MCF 10A (cell line): Measurements from ENCODE around the gene ENO2. TPM values are rescaled to one million over a fixed set of nuclear protein-coding genes. Genes with fewer than 3 reads are reported as not detected.

Experiments
- BruUV-seq: library from RNA; stranded (reverse); fragments of 400-500 nt; replicated peaks from 2 replicates; lab custom pipeline; 2021; lab: Mats Ljungman, UMichigan
- CTCF ChIA-PET: fragments of 300-600 bp; sonication (Branson Sonifier 250); formaldehyde crosslinking; extraction: SDS; loops from one replicate; lab custom pipeline; 2021; ENCODE audit warnings: antibody characterized with exemption, inconsistent platforms; lab: Yijun Ruan, JAX
- POLR2A ChIA-PET: fragments of 300-600, 350-650 bp; sonication (Branson Sonifier 250); formaldehyde crosslinking; extraction: SDS; loops from one replicate; lab custom pipeline; 2020; ENCODE audit warnings: antibody characterized with exemption, inconsistent platforms; lab: Yijun Ruan, JAX
- DNase-seq: peaks from one replicate; pipeline ENCODE4 v3.0.0-alpha.2; 2018; ENCODE audit not compliant: unreplicated experiment
- H3K27ac Mint-ChIP-seq: one replicate; pipeline ENCODE4 v1.8.0; 2022; ENCODE audit warnings: mild to moderate bottlenecking, low read depth, mixed read lengths; ENCODE audit not compliant: unreplicated experiment
- H3K27me3 Mint-ChIP-seq: one replicate; pipeline ENCODE4 v1.8.0; 2022; ENCODE audit warnings: mixed read lengths; ENCODE audit not compliant: insufficient read depth, unreplicated experiment
- H3K36me3 Mint-ChIP-seq: one replicate; pipeline ENCODE4 v1.8.0; 2022; ENCODE audit warnings: mild to moderate bottlenecking, moderate library complexity, mixed read lengths; ENCODE audit not compliant: insufficient read depth, unreplicated experiment
- H3K4me1 Mint-ChIP-seq: one replicate; pipeline ENCODE4 v1.8.0; 2022; ENCODE audit warnings: mixed read lengths; ENCODE audit not compliant: insufficient read depth, unreplicated experiment
- H3K4me3 Mint-ChIP-seq: one replicate; pipeline ENCODE4 v1.8.0; 2022; ENCODE audit warnings: mild to moderate bottlenecking, moderate library complexity, mixed read lengths; ENCODE audit not compliant: unreplicated experiment
- H3K9me3 Mint-ChIP-seq: one replicate; pipeline ENCODE4 v1.8.0; 2022; ENCODE audit warnings: mixed read lengths; ENCODE audit not compliant: unreplicated experiment
- CTCF ChIP-seq: fragments of 200-600 bp; IDR thresholded peaks from one replicate; pipeline ENCODE4 v1.8.0; 2022; ENCODE audit warnings: antibody characterized with exemption, mild to moderate bottlenecking; ENCODE audit not compliant: unreplicated experiment
- intact Hi-C: fragments of 100-400 bp; cut with micrococcal nuclease; formaldehyde crosslinking; loops from 2 replicates; pipeline ENCODE4 v1.14.1; 2022
- total RNA-seq: library from RNA; stranded (reverse); gene quantifications from 2 replicates; pipeline ENCODE4 v1.2.3, GENCODE V29; 2022

Gene ENO2
- total RNA-seq, 1 experiment from 2014 or later = 0.30 TPM

- Mint-ChIP-seq H3K4me1 (peaks cover 27% of the 10 kb centered on the region), H3K4me3 (no peak overlapping the region), H3K27me3 (no peaks in the 10 kb centered on the region), H3K9me3 (no peaks in the 10 kb centered on the region), H3K27ac (no peak overlapping the region), H3K36me3 (peaks cover 13% of the 10 kb centered on the region)
- POLR2A ChIA-PET = interaction anchor here (0.6 to 1.5 kb wide), 2 partner anchors 12 to 14 kb away, joined by 3 to 6 read pairs; partner anchors contain the start of genes C12orf57 and RNU7-1
- BruUV-seq = no TSS peak
- CTCF ChIA-PET = interaction anchor here (0.6 to 4.1 kb wide), 4 partner anchors 12 to 155 kb away, joined by 3 to 31 read pairs (median 3); no protein-coding TSS in a partner anchor
- no peak for DNase-seq
- intact Hi-C loops = no loop called here
- no peak for TF ChIP-seq CTCF
Observed at GRCh38 chr12:6958609-6959057, 44.3 kb downstream of the ENO2 start.

- BruUV-seq = no TSS peak
- Mint-ChIP-seq H3K36me3 (peaks cover 17% of the 10 kb centered on the region), H3K4me3 (no peak overlapping the region), H3K9me3 (no peaks in the 10 kb centered on the region), H3K4me1 (peaks cover 33% of the 10 kb centered on the region), H3K27ac (no peak overlapping the region), H3K27me3 (no peaks in the 10 kb centered on the region)
- POLR2A ChIA-PET = interaction anchor here (1.5 kb wide), 1 partner anchor 15 kb away, joined by 6 read pairs; the partner anchor contains the start of genes C12orf57 and RNU7-1
- DNase-seq = no peak
- intact Hi-C loops = no loop called here
- CTCF ChIA-PET = interaction anchor here (0.6 to 6.4 kb wide), 6 partner anchors 13 to 154 kb away, joined by 3 to 160 read pairs (median 17); partner anchors contain the start of genes C12orf57 and RNU7-1
- no peak for TF ChIP-seq CTCF
Observed at GRCh38 chr12:6959058-6959804, 44.9 kb downstream of the ENO2 start.

- no peak overlapping the region for H3K4me3 Mint-ChIP-seq
- H3K4me1 Mint-ChIP-seq = peaks cover 41% of the 10 kb centered on the region
- intact Hi-C loops = loop anchor here (5.0 kb wide), 1 partner anchor 147 kb away; the partner anchor contains the start of gene C1RL
- ChIA-PET CTCF (interaction anchor here (0.6 to 6.4 kb wide), 6 partner anchors 11 to 133 kb away, joined by 3 to 160 read pairs (median 10); partner anchors contain the start of genes C12orf57, C1R and RNU7-1), POLR2A (interaction anchor here (0.7 to 7.0 kb wide), 12 partner anchors 10 to 392 kb away, joined by 3 to 495 read pairs (median 5); partner anchors contain the start of genes ATN1, C12orf57, C1RL and NOP2)
- BruUV-seq = no TSS peak
- no peak for DNase-seq
- TF ChIP-seq CTCF = no peak
- H3K27me3 Mint-ChIP-seq = no peaks in the 10 kb centered on the region
- peak overlapping the region; percentile 94 for H3K27ac Mint-ChIP-seq
- peaks cover 24% of the 10 kb centered on the region for H3K36me3 Mint-ChIP-seq
- H3K9me3 Mint-ChIP-seq = no peaks in the 10 kb centered on the region
Observed at GRCh38 chr12:6959805-6960592, 45.6 kb downstream of the ENO2 start.
